HT1080 (cell line): Measurements from ENCODE around the gene GSX2. TPM values are rescaled to one million over a fixed set of nuclear protein-coding genes. Genes with fewer than 3 reads are reported as not detected.

Experiments used
- small RNA-seq: library from RNA; depleted of rRNA; stranded (forward); fragments of <200 nt; gene quantifications from one replicate; pipeline ENCODE3, GENCODE V24; 2014
- total RNA-seq: library from RNA; depleted of rRNA; stranded (reverse); fragments of >200 nt; shearing (Covaris generic); gene quantifications from 2 replicates; pipeline ENCODE4 v1.2.3, GENCODE V29; 2014; rRNA removed

GSX2 gene
- total RNA-seq, 1 experiment from 2014 or later = not detected

Small RNA genes lying within 50 kb of the gene (small RNA-seq; reads per million reads assigned to genes)
- gene AC110792.1 = not detected

Other genes starting within 250 kb of the GSX2 start
- gene CHIC2, start 35.6 kb upstream of the GSX2 start, total RNA-seq = 48.0 and 49.5 TPM in 2 replicates
- gene PDGFRA, start 129.1 kb downstream of the GSX2 start, total RNA-seq = not detected in 2 replicates